GM19025 (cell line): ENCODE results near the gene SLC2A6.
A peak's percentile ranks its signal among the peaks of the same experiment; 100 is the strongest.

ENCODE experiments used
- ATAC-seq: cut with Tn5 transposase; IDR thresholded peaks from one replicate; pipeline ENCODE4 v1.9.1; 2021; ENCODE audit warnings: mild to moderate bottlenecking, low read depth, moderate library complexity; ENCODE audit not compliant: unreplicated experiment

The SLC2A6 gene

DNA sequence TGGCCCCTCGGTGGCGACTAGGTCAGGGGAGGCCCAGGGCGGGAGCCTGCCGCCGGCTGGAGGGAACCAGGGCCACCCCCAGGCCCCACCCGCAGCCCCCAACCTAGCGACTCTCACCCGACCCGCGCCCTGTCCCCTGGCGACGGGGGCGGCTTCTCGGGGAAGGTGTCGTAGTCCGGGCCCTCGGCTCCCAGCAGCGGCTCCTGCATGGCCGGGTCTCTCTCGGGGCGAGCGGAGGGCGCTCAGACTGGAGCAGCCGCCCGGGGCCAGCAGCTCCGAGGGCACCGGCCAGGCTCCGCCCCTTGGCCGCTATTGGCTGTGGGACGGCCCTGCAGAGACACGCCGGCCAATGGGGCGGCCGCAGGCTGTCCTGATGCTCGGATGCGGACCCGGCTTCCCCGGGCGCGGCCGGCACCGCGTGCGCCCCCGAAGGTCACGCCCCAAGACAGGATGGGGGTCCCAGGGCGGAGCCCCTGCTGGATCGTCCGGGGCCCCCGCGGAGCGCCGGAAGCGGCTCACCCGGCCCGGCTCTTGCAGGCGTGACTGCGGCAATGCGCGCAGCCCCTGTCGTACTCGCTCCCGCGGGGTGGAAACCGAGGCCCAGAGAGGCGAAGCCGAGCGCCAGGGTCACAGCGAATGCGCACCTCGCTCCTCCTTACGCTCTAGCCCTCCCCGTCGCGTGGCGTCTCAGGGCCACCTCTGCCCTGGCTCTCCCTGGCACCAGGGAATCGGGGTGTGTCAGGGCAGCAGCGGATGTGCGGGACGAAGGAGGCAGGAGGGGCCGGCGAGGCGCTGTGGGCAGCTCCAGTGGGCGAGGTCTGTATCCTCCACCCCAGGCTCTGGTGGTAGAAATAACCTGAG, at the start of gene SLC2A6:
Gene SLC2A6, minus strand, starts transcription at position 249 of the 861 bp plus-strand sequence. Its CDS starts 40 bp downstream, at position 209.
- peak; percentile 92 for ATAC-seq

DNA sequence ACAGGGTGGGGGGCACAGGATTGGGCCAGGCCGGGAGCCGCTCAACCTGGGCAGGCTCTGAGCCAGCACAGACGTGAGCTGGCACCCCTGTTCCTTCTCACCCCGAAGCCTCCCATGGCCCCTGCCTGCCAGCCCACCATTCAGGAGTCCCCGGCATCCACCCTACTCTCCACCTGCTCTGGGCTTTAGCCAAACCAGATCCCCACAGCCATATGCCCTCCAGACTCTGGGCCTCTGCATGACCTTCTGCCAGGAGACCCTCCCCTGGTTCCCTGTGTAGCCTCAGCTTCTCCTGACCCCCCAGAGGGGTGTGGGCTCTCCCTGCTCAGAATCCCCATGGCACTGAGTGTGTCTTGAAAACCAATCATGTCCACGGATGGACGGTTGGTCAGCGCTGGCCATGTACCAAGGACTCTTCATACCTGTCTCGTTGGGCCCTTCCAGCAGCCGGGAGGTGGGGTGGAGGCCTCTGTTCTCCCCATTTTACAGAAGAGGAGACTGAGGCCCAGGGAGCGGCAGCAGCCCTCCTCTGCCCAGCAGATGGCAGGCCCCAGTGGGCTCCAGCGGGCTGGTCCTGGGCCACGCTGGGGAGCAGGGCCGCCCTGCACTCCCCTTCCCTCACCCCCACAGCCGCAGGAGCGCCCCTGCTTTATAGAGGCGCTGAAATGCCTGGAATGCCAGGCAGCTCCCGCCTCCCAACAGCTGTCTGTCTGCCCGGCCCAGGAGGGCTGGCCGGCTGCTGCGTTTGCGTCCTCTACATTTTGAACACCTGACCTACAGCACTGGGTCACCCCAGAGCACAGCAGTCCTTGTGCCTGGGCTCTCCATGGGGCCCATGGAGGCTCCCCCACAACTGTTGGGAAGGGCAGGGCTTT, 49.3 kb upstream of the SLC2A6 start:
- no peak for ATAC-seq

DNA sequence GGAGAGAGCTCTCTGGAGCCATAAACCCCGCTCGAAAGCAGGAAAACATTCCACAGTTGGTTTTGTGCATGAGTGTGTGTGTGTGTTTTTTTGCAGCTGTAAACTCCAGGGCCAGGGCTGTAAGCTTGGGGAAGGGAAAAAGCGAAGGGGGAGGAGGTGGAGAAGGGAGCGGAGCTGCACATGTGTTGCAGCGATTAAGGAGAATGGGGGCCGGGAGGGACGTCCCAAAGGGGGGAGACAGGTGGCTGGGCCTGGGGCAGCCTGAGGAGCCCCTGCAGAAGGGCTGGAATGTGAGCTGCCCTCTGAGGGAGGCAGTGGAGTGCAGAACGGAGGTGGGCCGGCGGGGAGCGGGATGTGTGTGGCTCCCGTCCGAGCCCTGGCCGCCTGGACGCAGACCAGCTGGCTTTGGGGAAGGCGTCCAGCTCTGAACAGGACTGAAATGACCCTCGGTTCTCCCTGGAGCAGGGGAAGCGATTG, 48.6 kb upstream of the SLC2A6 start:
- ATAC-seq = no peak

GRCh38 chr9:133526721-133527321, 47.9 kb upstream of the SLC2A6 start:
- no peak for ATAC-seq

- ATAC-seq = no peak
Measured at GRCh38 chr9:133525677-133526076, 46.8 kb upstream of the SLC2A6 start.

- no peak for ATAC-seq
Measured at GRCh38 chr9:133524679-133525228, 45.9 kb upstream of the SLC2A6 start, which contains the start of gene MYMK. TSS of gene MYMK (minus strand) at chr9:133524959. CDS start at chr9:133524844, 115 bp downstream.

GRCh38 chr9:133524146-133524545, 45.2 kb upstream of the SLC2A6 start:
- ATAC-seq = no peak

DNA sequence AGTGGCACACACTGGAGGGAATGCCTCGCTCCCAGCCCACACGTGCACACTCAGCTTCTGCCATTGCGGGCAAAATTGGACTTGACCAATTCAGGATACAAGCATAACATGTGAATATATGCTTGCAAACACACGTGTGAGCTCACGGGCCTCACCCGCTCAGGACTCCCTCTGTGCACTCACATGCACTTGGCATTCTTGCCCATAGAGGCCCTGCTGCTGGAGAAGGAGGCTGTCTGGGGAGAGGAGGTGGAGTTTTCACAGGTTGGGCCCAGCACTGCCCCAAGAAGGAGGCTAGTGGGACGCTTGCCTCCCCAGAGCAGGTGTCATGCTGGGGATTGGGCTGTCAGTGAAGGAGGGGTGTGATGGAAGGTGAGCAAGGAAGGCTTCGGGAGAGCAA, 44.2 kb upstream of the SLC2A6 start:
- ATAC-seq = no peak

DNA sequence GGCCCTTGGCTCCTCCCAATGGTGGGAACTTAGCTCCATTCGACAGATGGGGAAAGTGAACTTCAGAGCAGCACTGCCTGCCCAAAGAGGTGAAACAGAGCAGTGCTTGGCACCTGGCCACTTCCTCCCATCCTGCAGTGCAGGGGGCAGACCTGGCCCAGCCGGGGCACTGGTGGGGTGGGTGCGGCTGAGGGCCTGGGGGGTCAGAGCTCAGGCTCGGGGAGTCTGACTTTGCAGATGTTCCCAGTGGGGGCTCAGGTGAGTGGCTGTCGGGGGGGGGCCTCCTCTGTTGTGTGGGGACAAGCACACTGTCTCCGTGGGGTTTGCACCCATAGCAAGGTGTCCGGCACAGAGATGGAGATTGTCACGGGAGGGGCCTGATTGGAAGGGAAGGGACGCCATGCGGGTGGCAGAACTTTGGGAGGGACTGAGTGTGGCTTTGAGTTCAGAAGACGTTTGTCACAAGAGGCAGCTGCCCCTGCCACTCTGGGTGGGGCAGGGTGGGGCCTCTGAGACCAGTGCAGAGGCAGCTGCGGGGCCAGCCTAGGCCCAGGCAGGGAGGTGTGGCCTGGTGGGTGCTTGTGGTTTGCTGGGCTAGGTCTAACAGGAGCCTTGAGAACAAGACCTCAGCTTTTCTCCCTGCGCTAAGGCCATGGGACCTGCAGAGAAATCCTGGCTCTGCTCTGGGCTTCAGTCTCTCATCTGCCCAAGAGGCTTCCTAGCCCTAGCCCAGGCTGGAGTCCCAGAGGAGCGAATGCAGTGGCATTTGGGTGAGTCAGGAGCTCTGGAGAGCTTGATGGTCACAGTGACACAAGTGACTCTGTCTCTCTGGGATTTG, 43.4 kb upstream of the SLC2A6 start:
- ATAC-seq = no peak

DNA sequence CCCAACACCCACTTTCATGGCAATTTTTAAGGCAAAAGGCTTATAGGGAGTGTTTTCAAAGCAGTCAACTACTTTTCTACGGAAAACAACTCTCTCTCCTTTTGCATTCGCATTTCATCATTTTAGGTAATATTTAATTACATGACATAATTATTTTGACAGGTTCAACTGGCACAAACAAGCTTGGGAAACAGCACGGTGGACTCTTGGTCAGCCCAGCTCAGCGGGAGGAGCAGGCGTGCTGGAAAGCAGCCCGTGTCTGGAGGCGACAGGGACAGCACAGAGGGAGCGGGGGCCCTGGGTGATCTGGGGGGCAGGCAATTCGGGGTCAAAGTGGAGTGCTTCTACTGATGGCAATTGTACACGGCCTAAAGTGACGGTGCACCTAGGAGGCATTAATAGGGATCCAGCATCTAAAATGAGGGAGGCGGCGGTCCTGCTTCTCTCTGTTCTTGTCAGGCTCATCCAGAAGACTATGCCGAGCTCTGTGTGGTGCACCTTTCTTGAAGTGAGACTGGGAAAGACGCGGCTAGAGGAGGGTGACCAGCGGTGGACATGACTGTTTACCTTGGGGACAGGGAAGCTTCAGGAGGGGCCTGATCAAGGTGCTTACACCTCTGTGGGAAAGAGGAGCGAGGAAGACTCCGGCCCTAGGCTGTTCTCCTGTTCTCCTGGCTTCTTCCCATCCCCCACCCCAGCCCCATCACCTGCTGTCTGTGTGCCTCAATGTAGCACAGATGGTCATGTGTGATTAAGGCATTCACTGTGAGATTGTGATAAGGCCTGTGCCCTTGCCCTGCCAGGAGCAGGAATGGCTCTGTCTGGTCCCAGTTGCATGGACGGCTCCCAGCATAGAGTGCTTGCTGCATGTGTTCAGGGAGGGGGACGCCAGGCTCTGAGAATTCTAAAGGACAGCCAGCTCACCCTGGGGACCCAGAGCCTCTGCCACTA, 42.5 kb upstream of the SLC2A6 start:
- no peak for ATAC-seq

DNA sequence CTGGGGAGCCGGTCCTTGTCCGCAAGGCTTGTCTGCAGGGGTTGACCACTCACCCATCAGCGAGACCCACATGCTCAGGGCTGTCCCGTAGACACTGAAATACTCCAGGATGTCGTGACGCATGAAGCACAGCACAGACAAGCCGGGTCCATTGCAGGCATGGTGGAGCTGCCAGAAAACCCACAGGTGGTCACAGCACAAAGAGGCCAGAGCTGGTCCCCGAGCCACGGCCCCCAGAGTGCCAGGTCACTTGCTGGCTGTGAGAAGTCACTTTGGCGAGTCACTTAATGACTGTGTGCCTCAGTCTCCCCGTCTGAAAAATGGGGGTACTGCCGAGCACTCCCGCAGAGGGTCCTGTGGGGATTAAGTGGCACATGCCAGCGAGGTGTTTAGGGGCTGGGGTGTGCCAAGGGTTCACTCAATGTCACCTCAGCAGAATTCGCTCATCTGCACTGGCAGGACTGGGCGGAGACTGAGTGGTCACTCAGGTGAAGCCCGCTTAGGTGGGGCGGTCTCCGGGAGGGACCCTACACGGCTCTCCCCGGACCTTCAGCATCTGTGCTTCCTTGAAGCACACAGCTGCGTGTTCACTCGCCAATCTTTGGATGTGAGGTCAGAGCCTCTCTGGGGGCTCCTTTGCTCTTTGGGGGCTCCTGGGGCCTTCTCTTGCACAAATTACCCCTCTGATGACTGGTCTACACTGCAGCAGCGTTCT, 41.4 kb upstream of the SLC2A6 start:
- ATAC-seq = no peak

DNA sequence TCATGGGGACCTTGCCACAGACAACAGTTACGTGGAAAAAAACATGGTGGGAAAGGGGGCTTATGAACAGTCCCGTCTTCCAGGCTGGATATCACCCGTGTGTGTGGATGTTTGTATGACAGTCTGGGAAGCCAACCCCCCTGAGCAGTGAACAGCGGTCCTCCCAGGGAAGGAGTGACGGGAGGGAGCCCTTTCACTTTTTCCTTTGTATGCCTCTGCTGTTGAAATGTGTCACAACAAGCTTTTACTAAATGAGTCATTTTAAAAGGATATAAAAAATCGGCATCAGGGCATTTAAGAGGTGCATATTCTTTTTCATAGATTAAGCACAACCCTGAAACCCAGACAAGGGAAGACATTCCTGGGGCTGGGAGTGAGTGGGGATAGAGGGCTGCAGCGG, 40.8 kb upstream of the SLC2A6 start:
- ATAC-seq = no peak

DNA sequence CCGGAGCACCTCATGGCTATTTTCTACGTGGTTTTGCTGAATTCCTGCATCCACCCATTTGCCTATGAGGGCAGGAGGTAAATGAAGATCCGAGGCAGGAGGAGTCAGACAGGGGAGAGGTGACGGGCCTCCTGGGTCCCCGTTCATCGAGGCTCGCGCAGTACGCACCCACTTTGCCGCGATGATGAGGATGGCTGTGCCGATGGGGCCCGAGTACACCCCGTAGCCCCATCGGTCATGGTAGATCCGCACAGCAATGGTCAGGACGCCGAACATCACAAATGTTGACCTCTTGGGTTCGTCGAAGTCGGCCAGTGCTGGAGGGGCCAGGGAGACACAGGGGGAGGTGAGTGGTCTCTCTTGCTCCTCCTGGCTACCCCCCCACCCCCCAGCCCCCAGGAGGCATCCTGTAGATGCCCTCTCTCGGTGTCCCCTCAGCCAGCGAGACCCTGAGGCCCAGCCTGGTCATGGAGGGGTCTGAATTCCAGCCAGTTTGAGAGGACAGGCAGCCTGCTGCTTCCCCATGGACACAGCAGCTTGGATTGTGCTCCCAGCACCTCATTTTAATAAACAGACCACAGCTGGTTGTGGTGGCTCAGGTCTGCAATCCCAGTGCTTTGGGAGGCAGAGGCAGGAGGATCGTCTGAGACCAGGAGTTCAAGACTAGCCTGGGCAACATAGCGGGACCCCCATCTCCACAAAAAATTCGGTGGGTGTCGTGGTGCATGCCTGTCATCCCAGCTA, 40.0 kb upstream of the SLC2A6 start:
- ATAC-seq = no peak

DNA sequence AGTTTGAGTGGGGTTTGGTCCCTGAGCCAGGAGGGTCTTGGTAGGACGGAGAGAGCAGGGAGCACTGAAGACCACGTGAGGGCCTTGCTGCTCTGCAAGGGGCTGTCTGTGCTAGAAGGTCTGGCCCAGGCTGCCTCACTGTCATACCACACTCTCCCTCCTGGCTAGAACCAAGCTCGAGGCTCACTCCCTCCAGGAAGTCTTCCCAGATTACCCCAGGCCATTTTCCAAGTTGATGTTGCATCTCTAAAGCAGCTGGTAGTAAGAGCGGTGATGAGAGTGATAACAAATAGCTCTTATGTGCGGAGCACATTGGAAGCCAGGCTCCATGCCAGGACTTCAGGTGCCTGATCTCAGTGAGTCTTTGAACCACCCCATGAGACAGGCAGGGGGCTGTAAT, 39.3 kb upstream of the SLC2A6 start:
- ATAC-seq = no peak

DNA sequence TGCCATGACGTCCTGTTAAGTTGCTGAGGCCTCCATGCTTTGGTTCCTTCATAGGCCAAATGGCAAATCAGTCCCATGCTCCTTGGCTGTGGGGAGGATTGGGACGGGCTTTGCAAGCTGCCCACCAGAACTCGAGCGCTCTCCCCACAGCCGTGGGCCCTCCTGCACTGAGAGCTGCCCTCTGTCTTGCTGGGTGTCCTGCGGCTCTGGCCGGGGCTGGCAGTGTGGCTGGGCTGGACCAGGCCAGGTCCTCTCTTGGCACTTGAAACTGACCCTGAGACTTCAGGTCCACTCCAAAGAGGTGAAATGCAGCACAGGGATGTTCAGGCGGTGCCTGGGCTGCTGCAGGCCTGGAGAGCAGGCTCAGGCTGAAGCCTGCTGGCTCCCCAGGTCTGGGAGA, 38.8 kb upstream of the SLC2A6 start:
- ATAC-seq = no peak

DNA sequence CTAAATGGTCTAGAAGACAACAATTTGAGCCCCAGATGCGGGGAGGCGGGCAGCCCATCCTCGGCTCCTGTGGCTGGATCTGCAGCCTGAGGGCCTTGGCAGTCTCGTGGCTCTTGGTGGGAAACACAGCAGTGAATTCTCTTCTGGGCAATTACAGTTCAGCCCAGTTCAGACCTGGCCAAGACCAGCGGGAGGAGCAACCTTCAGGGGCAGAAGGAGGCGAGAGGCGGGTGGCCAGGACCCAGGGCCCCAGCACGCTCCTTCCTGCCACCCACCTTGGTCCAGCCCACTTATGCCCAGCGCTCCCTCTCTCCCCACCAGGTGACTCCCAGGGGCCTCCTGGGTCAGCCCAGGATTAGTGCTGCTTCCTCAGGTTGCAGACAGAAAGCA, 38.1 kb upstream of the SLC2A6 start:
- ATAC-seq = no peak

GRCh38 chr9:133516256-133516960, 37.5 kb upstream of the SLC2A6 start:
- ATAC-seq = no peak
